ENCODE measurements around the gene FPGS. TPM values are rescaled to one million over a fixed set of nuclear protein-coding genes. Genes with fewer than 3 reads are reported as not detected.

Gene FPGS
- total RNA-seq, 1 donor from 2014 or later, result 69.9 TPM

DNA sequence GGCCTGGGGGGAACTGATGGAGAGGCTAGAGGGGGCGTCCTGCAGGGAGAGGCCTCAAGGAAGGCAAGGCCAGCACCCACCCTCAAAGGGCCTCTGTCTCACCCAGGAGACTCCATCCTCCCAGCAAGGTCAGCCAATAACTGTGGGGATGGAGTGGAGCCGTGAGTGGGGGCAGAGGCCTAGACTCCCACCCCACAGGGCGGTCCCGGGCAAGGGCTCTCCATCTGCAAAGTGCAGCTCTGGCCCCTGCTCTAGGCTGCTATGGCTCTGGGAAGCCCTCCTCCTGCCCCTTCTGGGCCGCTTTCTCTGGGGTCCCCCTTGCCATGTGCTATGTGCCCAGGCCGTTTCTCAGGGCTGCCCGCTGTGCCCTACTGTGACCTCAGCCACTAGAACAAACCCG is 14.0 kb downstream of the FPGS start:
- Mint-ChIP-seq H3K27ac (ENCODE audit: unreplicated experiment) (no peak overlapping the region), H3K36me3 (ENCODE audit: low read depth) (no peaks in the 10 kb centered on the region), H3K4me3 (no peak overlapping the region), H3K9me3 (no peaks in the 10 kb centered on the region), H3K27me3 (ENCODE audit: low read depth) (no peaks in the 10 kb centered on the region), H3K4me1 (peaks cover 12% of the 10 kb centered on the region)
- no peak for DNase-seq (ENCODE audit: low read depth, low spot score)
- TF ChIP-seq, protein P1, sequence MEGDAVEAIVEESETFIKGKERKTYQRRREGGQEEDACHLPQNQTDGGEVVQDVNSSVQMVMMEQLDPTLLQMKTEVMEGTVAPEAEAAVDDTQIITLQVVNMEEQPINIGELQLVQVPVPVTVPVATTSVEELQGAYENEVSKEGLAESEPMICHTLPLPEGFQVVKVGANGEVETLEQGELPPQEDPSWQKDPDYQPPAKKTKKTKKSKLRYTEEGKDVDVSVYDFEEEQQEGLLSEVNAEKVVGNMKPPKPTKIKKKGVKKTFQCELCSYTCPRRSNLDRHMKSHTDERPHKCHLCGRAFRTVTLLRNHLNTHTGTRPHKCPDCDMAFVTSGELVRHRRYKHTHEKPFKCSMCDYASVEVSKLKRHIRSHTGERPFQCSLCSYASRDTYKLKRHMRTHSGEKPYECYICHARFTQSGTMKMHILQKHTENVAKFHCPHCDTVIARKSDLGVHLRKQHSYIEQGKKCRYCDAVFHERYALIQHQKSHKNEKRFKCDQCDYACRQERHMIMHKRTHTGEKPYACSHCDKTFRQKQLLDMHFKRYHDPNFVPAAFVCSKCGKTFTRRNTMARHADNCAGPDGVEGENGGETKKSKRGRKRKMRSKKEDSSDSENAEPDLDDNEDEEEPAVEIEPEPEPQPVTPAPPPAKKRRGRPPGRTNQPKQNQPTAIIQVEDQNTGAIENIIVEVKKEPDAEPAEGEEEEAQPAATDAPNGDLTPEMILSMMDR (conservative IDR thresholded peaks at IDR 0.05), result no peak

DNA sequence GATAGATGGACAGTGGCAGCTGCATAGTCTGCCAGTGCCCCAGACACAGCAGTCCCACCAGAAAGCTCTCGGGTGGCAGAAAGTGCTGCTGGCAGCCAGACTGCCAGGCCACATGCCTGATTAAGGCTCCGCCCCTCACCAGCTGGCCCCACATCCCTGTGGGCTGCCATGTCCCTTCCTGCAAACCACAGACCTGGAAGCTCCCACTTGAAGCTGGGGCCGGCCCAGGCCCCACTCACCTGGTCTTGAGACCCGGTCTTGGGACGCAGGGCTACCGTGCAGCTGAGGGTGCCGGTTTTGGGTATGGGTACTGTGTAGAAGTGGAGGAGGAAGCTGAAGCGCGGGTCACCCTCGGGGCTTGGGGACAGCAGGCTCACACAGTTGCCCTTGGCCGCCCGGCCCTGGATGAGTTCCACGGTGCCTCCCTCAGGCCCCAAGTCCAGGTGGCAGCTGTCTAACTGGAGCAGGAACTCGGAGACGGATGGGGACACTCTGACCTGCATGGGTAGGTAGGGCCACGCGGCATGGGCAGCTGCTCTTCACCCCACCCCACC is 15.3 kb downstream of the FPGS start:
- no peaks in the 10 kb centered on the region for H3K9me3 Mint-ChIP-seq
- no peaks in the 10 kb centered on the region for H3K27me3 Mint-ChIP-seq (ENCODE audit: low read depth)
- DNase-seq (ENCODE audit: low read depth, low spot score), result no peak
- peaks cover 12% of the 10 kb centered on the region for H3K4me1 Mint-ChIP-seq
- TF ChIP-seq, protein P1 (conservative IDR thresholded peaks at IDR 0.05), result no peak
- H3K27ac Mint-ChIP-seq (ENCODE audit: unreplicated experiment), result no peak overlapping the region
- H3K36me3 Mint-ChIP-seq (ENCODE audit: low read depth), result no peaks in the 10 kb centered on the region
- no peak overlapping the region for H3K4me3 Mint-ChIP-seq

DNA sequence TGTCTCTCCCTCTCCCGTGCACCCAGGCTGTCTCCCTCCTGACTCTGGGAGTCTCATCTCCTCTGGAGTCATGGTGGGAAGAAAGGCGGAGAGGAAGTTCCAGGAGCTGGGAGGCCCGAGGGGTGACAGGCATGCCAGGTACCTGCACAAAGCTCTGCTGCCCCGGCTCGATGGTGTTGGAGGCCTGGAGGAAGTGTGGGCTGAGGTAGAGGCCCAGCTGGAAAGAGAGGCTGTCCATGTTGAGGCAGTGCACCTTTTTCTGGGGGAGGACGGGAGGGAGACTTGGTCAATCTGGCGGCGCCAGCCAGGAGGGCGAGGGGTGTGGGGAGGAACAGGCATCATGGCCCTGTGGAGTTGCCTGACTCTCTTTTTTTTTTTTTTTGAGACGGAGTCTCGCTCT is 15.9 kb downstream of the FPGS start:
- Mint-ChIP-seq H3K9me3 (no peaks in the 10 kb centered on the region), H3K4me3 (no peak overlapping the region), H3K27ac (ENCODE audit: unreplicated experiment) (peak overlapping the region; percentile 13), H3K36me3 (ENCODE audit: low read depth) (no peaks in the 10 kb centered on the region), H3K4me1 (peaks cover 10% of the 10 kb centered on the region), H3K27me3 (ENCODE audit: low read depth) (no peaks in the 10 kb centered on the region)
- DNase-seq (ENCODE audit: low read depth, low spot score), result no peak
- TF ChIP-seq, protein P1 (conservative IDR thresholded peaks at IDR 0.05), result no peak

DNA sequence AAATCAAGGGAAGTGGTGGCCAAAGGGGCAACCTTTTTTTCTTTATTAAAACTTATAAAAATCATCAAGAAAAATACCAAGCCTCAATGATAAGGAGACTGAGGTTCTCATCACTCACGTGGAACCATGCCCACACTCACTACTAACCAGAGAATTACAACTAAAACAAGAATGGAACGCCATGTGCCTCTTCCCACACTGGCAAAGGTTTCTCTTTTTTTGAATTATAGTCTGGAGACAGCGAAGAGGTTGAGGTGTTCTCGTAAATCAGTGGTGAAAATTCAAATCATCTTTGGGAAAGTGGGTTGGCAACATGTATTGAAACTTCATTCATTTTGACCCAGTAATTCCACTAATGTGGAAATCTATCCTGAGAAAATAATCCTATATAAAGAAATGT is 19.4 kb downstream of the FPGS start:
- Mint-ChIP-seq H3K27me3 (ENCODE audit: low read depth) (peaks cover 7% of the 10 kb centered on the region), H3K4me1 (peaks cover 20% of the 10 kb centered on the region), H3K9me3 (no peaks in the 10 kb centered on the region), H3K36me3 (ENCODE audit: low read depth) (no peaks in the 10 kb centered on the region), H3K4me3 (no peak overlapping the region), H3K27ac (ENCODE audit: unreplicated experiment) (no peak overlapping the region)
- TF ChIP-seq, protein P1 (conservative IDR thresholded peaks at IDR 0.05), result no peak
- no peak for DNase-seq (ENCODE audit: low read depth, low spot score)

DNA sequence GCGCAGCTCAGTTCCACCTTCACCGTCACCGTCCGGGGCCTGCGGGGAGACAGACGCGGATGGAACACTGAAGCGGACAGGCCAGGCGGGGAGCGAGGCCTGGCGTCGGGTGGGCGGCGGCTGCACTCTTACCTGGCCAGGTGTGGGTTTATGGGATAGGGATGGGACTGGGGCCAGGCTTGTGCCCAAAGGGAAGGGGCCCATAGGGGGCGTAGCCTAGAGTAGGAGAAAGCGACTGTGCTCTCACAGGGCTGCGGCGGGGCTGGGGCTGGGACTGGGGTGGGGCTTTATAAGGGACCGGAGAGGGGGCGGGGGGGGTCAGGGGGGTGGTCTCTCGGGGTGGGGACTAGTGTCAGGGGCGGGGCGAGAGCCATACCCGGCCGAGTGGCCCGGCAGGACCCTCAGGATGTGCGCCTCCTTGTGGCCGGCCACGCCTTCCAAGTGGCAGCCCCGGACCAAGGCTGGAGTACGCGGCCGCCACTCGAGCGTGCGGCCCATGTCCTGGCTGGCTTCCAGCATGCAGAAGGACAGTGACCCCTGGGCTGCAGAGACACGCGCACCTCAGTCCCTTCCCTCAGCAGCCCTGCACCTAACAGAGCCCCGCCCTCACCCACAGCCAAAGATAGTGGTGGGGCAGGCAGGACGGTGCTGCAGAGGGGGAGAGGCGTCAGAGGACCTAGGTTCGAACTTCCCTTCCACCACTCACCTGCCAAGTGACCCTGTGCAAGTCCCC is 22.8 kb downstream of the FPGS start:
- Mint-ChIP-seq H3K9me3 (no peaks in the 10 kb centered on the region), H3K27ac (ENCODE audit: unreplicated experiment) (no peak overlapping the region), H3K4me3 (no peak overlapping the region), H3K27me3 (ENCODE audit: low read depth) (peaks cover 13% of the 10 kb centered on the region), H3K36me3 (ENCODE audit: low read depth) (no peaks in the 10 kb centered on the region), H3K4me1 (peaks cover 36% of the 10 kb centered on the region)
- TF ChIP-seq, protein P1 (conservative IDR thresholded peaks at IDR 0.05), result peak; percentile 67
- DNase-seq (ENCODE audit: low read depth, low spot score), result peak; percentile 89
